HG03432 (cell line): ENCODE results near the gene ZNF281.
"Not testable (repeated sequence)": the region's sequence is repeated elsewhere in the genome, so short reads cannot be mapped to it uniquely, and the experiment has no call there.

Experiments
- ATAC-seq: cut with Tn5 transposase; IDR thresholded peaks from one replicate; pipeline ENCODE4 v1.9.1; 2021; ENCODE audit warnings: mild to moderate bottlenecking, moderate library complexity; ENCODE audit not compliant: unreplicated experiment

The ZNF281 gene

DNA sequence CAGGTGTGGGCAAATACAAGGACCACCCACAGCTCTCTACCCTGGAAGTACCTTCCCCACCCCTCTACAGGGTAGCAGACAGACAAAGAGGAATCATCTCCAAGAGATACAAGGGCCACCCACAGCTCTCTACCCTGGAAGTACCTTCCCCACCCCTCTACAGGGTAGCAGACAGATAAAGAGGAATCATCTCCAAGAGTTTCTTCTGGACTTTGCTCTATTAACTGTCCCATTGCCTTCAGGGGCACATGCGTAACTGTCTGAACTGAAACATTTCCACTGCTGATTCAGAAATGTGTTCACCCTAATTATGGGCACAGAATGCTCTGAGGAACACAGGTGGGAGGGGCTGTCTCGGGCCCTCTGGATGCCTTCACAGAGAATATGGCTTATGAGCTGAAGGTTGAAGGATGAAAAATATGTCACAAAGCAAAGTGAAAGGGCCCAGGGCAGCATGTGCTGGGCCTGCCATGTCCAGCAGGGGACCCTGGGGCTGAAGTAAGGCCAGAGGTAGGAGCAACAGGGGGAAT lies 43.9 kb downstream of the ZNF281 start:
- ATAC-seq = no peak

- no peak for ATAC-seq
Measured at GRCh38 chr1:200364831-200365230, 45.0 kb downstream of the ZNF281 start.

GRCh38 chr1:200364091-200364759 lies 45.6 kb downstream of the ZNF281 start:
- no peak for ATAC-seq

- peak; percentile 50 for ATAC-seq
Measured at GRCh38 chr1:200363264-200363933, 46.4 kb downstream of the ZNF281 start.

DNA sequence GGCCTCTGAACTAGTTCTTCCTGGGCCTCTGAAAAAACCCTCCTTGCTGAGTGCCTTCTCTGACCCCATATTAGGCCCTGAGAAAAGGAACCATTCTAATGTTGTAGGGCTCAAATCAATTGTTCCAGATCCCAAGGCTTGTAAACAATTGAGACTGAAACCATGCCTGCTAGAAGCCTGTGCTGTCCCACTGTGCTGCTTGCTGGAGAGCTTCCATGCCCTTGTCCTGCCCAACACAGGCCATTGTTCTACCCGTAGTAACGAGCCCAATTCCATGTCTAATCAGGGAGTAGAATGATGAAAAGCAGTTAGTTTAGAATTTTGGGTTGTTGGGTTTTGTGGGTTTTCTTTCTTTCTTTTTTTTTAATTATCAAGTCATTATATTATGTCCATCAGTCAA lies 47.4 kb downstream of the ZNF281 start:
- ATAC-seq = no peak

- no peak for ATAC-seq
Measured at GRCh38 chr1:200359610-200360163, 50.1 kb downstream of the ZNF281 start.

- ATAC-seq = not testable (repeated sequence)
Measured at GRCh38 chr1:200357925-200358324, 51.9 kb downstream of the ZNF281 start.

DNA sequence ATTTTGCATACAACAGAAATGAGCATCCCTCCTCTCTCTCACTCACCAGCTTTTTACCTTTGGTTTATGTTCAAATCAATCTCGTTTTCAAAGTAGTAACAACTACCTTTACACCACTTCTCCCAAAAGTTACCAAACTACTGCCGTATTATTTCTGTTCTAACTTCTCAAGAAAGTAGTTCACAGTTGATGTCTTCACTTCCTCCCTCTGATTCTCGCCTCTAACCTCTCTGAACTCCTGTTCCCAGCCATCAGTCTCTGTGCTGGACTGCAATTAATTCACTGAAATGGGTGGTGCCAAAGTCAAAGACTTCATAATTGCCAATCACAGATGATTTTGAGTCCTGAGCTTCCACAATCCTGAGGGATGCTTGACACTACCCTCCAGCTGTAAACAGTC lies 54.0 kb downstream of the ZNF281 start:
- ATAC-seq = peak; percentile 33
